GM21825 (cell line): ENCODE results near the gene TEX2.
"Not testable (repeated sequence)": the region's sequence is repeated elsewhere in the genome, so short reads cannot be mapped to it uniquely, and the experiment has no call there.

Source experiments
- ATAC-seq: cut with Tn5 transposase; IDR thresholded peaks from one replicate; pipeline ENCODE4 v1.9.1; 2021; ENCODE audit warnings: mild to moderate bottlenecking, moderate library complexity; ENCODE audit not compliant: unreplicated experiment

TEX2 gene

DNA sequence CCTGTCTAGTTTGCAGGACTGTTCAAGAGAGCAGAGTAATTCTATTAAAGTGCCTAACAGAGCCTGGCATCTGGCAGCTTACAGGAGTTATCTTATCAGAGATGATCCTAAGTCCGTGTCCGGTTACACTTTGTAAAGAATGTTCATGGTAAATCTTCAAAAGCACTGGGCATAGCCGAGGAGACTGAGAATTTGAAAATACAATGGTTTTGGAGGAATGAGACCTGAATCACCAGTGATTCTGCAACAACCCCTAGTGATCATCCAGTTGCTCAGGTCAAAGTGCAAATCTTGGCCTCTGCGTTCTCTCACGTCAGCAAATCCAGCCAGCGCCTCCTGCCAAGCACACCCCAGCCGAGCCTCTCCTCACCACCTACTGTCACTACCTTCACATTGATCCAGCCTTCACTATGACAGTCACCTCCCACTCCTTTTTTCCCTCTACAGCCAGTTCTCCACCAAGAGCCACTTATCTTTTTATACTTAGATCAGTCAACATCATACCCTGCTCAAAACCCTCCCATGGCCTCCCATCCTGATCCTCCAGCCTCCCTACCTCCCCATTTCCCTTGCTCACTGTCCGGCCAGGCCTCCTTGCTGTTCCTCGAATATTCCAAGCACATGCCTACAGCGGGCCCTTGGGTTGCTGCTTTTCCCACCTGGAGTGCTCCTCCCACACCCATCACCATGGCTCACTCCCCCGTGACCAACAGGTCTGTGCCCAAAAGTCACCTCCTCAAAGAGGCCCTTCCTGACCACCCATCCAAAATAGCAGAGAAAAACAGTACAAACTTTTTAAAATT is 75.8 kb downstream of the TEX2 start:
- no peak for ATAC-seq

DNA sequence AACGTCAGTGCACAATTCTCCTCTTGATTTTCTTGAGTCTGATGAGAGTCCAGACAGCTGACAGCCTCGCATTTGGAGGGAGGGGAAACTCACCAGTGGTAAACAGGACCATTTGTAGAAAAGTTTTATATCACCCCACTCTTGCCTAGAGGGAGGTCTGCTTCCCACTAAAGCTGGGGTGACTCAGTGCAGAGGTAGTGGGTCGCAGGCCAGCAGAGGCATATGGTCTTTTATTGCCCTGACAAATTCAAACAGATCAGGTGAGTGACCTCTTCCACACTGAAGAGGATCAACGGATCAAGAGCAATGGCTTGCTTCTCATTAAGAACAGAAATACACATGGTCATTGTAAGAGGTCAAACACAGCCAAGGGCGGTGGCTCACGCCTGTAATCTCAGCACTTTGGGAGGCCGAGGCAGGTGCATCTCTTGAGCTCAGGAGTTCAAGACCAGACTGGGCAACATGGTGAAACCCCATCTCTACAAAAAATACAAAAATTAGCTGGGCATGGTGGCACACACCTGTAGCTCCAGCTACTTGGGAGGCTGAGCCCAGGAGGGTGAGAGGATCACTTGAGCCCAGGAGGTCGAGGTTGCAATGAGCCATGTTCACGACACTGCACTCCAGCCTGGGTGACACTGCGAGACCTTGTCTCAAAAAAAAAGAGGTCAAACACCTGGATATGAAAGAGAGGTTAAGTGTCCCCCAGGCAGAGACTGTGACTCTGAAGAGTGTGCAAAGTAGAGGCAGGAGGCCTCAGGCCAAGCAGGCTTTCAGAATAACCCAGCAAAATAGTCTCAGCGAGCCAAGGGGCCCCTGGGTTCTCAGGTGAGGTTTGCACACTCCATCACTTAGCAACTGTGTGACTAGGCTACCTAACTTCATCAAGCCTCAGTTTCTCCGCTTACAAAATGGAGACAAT is 76.6 kb downstream of the TEX2 start:
- ATAC-seq: no peak

DNA sequence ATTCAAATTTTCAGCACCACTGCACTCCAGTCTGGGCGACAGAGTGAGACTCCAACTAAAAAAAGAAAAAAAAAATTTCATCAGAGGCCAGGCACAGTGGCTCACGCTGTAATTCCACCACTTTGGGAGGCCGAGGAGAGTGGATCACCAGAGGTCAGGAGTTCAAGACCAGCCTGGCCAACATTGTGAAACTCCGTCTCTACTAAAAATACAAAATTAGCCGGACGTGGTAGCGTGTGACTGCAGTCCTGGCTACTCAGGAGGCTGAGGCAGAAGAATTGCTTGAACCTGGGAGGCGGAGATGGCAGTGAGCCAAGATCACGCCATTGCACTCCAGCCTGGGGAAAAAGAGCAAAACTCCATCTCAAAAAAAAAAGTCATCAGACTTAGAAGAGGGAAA is 77.5 kb downstream of the TEX2 start:
- ATAC-seq: not testable (repeated sequence)

DNA sequence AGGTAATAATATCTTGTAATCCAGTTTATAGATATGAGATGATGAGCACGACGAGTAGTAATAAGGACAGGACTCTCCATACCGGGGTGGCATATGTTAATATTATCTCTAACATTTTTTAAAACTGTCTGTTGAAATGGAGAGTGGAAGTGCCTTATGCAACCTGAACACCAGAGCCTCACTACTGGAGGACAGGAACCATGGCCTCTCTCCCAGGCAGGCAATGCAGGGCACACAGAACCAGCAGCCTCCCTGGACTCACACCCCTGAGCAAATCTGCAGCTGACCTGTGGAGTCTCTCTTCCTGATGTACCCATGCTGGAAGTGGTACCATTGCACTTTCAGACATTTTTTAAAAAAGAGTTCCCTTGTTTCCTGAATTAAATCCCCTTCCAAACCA is 78.0 kb downstream of the TEX2 start:
- no peak for ATAC-seq

DNA sequence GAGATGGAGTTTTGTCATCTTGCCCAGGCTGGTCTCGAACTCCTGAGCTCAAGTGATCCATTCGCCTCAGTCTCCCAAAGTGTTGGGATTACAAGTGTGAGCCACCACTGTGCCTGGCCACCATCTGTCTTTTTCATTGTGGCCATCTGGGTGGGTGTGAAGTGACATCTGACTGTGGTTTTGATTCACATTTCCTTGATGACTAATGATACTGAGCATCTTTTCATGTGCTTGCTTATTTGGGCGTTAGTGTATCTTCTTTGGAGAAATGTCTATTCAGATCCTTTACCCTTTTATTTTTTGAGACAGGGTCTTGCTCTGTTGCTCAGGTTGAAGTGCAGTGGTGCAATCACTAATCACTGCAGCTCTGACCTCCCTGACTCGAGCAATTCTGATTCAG is 79.2 kb downstream of the TEX2 start:
- ATAC-seq: no peak

DNA sequence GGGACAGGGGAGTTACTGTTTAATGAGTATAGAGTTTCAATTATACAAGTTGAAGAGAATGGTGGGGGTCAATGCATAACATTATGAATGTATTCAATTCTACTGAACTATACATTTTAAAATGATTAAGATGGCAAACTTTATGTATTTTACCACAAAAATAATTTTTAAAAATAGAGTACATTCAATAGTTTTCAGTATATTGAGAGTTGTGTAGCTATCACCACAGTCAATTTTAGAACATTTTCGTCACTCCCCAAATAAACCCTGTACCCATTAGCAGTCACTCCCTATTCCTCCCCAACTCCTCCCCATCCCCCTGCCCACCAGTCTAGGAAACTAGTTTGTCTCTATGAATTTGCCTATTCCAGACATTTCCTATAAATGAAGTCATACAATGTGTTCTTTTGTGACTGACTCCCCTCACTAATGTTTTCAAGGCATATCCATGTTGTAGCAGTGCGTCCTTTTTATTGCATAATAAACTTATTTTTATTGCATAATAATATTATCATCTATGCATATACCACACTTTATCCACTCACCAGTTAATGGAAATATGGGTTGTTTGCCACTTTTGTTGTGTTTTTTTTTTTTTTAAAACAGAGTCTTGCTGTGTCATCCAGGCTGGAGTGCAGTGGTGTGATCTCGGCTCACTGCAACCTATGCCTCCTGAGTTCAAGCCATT is 80.6 kb downstream of the TEX2 start:
- ATAC-seq: no peak

DNA sequence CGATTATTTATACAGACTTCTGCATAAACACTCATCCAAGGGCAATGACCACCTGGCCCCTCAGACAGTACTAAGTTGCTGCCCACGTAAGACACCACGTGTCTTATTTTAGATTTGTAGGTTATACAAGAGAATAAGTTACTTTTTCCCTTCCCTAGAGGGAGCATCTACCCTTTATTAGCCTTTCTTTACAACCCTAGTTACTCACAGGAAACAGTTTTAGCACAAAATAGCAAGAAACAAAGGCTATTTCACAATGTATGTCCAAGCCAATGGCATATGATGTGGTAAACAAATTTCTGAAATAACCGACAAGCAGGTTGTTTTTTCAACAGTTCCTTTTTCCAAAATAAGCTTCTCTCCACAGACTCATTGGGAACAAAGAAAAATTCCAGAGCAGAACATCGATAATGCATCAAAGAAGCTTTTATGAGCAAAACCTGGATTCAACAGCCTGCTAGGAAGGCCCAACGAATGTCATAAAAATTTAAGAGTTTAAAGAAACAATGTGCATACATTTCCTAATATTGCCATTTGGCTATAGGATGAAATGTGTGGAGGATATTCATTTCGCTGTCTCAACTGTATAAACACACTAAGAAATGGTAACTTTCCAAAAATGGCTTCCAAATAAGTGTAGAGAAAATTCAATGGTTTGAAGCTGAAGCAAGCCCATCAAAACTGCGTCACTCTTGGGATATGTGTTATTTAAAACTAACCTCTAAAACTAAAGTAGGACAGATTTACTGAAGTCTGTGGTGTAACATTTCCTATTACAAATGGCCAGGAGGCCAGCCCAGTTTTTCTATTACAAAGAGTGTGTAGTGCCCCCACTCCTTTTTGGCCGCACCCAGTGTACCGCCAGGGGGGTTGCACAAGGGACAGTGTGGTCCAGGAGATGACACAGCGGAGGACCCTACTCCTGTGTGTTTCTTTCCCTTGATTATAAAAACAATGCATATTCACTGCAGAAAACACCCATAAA is 82.7 kb downstream of the TEX2 start:
- ATAC-seq: no peak

DNA sequence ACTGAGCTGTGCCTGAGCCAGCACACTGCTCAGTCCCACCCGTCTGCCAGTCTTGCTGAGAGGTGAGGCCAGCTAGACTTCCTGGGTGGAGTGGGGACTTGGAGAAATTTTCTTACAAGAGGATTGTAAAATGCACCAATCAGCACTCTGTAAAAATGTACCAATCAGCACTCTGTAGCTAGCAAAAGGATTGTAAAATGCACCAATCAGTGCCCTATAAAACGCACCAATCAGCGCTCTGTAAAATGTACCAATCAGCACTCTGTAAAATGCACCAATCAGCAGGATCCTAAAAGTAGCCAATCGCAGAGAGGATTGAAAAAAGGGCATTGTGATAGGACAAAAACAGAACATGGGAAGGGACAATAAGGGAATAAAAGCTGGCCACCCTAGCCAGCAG is 84.0 kb downstream of the TEX2 start:
- not testable (repeated sequence) for ATAC-seq

DNA sequence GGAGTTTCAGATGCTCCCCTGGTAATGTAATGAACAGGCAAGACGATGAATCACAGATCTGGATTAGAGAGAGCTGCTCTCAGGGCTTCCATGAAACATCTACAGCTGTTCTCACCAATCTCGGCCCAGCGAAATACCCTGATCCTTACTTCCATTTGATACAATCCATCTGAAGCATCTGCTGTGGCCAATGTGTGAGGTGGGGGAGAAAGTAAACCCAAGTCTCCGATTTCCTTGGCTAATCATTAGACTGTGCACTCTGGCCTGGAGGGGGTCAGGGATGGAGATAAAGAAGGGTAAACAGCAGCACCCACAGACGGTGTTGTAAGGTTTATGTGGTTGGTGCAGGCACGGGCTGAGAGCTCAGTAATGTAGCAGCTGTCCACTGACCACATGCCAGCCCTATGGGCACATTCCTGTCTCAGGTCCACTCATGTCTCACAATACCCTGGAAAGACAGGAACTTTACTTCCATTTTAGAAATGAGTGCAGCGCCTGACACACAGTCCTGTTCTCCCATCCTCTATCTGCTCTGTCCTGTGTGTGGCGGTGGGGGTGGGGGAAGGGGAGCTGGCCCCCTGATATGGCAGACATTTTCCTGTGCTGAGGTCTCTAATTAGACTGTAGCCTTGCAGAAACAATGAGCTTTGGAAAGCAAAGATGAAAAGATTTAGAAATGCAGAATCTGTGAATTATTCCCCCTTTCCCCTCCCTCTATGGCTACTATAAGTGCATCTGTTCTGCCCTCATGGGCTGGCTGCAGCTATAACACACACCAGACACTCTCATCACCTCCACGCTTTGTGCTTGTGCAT is 84.8 kb downstream of the TEX2 start:
- ATAC-seq: no peak

DNA sequence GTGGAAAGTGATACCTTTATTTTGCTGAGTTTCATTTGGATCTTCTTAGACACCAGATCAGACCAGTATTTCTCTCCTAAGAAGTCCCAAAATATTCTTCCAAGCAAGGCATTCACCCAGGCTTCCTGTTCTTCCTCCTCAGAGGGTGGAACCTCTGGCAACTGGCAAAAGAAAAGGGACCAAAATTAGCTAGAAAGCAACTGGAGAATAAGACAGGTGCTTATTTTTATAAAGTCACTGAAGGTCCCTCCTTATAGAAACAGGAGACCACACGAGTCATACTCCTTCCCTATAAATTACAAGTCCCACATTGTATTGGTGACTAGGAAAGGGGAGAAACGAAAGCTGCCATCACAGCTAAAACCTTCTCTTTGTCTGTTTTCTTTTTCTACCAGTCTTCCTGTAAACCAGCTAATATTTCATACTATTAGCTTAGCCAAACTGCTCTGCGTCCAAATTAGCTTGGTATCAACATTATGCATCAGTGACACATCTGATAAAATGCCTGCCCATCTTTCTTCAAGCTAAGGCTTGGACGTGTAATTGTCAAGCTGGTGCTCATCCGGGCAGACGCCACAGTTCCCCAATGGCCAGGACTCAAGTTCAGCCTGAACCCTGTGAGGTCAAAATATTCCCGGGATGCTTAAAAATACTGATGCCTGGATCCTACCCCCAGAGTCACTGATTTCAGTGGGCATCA is 85.6 kb downstream of the TEX2 start:
- no peak for ATAC-seq

DNA sequence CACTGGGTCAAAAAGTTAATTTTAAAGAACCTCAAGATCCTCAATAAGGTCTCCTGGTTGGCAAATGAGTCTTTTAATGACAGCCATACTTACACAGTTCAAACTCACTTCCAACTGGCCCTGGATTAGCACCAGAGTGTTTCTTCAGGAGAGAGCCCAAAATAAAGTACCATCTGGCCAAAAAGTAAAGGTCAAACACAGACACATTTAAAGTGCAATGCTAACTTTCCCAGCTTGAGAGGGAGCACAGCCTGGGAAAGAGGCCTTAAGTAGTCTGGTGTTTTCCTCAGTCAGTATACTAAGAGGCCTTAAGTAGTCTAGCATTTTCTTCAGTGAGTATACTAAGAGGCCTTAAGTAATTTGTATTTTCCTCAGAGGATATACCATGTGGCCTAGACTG is 86.5 kb downstream of the TEX2 start:
- ATAC-seq: no peak

DNA sequence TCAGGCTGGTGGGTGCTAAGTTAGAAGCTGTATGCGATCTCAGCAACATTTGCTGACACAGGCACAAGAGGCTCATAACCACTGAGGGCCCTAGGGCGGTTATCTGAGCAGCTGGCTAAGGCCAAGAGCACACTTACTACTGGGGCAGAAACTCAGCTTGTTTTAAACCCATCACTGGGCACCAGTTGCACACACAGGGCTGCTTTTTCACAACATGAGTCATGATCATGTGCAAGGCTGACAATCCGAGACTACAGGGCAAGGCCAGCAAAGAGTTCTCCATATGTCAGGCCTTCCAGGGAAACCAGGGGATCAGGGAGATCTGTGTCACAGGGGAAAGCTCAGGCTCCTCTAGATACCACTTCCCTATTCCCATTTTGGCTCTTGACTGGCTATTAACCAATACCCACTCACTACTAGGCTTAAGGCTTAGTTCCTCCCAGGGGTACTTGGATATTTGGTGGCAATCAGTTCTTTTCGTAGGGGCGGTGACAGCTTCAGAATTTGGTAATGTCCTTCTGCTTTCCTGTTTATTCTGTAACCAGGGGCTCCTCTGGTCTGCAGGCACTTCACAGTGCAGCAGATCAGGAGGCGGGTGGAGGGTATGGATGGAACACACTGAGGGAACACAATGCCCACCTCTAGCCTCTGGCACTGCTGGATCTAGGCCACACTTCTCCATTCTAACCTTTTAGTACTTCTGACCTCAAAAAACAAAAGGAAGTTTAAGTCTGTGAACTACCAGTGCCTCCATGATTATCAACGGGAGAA is 88.2 kb downstream of the TEX2 start:
- ATAC-seq: no peak

DNA sequence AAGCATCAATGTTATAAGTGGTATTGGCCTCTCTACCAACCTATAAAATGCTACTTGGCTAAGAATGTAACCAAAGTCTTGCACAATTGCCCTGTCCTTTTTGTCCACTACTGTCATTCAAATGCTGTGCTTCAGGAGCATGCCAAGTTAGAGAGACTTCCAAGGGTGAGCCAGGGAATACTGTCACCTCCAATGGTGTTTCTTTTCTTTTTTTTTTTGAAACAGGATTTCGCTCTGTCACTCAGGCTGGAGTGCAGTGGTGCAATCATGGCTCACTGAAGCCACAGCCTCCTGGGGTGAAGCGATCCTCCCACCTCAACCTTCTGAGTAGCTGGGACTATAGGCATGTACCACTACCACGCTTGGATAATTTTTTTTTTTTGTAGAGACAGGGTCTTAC is 89.4 kb downstream of the TEX2 start:
- ATAC-seq: no peak

DNA sequence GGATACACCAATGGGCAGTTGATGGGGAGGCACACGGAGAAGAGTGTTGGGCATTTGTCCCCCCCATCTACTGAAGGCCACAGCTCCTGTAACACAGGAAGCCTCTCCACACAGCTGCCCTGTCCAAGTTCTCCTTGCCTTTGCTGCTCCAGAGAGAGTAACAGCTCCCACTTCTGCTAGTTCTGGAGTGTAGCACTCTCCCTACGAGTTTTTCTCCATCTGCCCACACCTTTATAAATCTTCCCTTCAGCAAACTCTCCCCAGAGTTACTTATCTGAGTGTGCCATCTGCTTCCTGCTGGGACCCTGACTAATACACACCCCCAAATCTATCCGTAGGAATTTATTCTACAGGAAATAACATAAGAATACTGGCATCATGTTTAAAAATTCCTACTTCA is 90.5 kb downstream of the TEX2 start:
- ATAC-seq: no peak

DNA sequence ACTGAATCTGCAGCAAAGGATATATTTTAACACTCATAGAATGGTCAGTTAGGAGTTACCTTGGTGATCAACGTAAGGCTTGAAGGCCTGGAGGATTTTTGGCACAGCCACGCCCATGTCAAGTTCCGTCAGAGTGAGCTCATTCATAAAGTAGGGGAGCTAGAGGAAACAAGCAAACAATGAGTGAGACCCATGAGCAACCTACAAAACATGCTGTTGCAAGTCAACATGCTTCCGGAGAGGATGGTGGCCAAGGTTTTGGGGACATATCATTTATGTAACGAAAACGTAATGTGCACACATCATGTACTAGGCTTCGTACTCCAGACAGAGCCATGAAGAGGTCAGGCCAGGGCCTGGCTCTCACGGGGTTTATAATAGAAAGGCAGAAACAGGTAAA is 92.0 kb downstream of the TEX2 start:
- no peak for ATAC-seq

DNA sequence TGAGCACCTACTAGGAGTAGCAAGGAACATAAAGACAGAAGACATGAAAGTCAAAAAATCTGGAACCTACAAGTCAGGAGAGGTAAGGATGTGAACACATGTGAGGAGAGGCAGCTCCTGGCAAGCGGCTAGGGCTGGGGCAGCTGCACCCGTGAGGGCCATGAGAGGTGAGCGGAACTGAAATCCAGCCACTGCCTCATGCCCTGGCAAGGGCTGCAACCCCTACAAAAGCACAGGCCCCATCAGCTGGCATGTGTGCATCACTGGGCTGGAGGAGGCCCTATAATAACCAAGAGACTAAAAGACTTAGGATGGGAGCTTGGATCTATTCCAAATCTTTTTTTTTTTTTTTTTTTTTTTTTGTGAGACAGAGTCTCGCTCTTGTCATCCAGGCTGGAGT is 92.8 kb downstream of the TEX2 start:
- no peak for ATAC-seq

DNA sequence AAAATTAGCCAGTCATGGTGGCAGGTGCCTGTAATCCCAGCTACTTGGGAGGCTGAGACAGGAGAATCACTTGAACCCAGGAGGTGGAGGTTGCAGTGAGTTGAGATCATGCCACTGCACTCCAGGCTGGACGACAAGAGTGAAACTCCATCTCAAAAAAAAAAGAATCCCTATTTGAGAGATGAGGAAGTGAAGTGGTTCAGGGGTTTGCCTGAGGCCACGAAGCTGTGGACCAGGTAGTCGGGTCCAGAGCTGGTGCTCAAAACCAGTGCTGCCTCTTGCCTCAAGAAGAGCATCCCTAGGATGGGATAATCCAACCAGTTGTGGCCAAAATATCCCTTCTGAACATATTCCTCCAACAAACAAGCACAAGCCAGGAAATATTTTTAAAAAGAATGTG is 95.4 kb downstream of the TEX2 start:
- not testable (repeated sequence) for ATAC-seq

DNA sequence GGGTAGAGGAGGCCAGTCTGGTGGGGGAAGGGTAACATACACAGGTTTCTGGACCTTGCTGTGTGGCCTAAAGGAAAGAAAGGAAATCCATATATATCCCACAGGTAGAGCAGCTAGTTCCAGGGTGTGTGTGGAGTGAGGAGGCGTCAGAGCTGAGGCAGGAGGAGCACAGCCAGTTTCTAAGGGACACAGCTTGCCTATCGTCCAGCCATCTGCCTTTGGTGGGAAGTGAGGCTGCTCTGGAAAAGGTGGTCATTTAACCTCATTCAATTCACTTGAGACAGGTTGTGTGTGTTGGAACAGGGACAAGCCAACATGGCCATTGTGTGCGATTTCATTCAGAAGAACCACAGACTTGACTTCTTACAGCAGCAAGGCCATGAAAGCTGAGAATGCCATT is 96.2 kb downstream of the TEX2 start:
- no peak for ATAC-seq
